ENCODE results near the gene KRT13.

GRCh38 chr17:41483991-41484826, 21.2 kb downstream of the KRT13 start:
- no peak for TF ChIP-seq CTCF (IDR thresholded peaks at IDR 0.05)
- TF ChIP-seq POLR2A (IDR thresholded peaks at IDR 0.05), result no peak
- TF ChIP-seq POLR2AphosphoS5 (IDR thresholded peaks at IDR 0.05), result no peak
- TF ChIP-seq EP300 (IDR thresholded peaks at IDR 0.05), result no peak

Data from gastroesophageal sphincter (tissue), 3 donors.